Endothelial cell of umbilical vein (primary cell): ENCODE measurements around the gene SLC22A3. TPM values are rescaled to one million over a fixed set of nuclear protein-coding genes. Genes with fewer than 3 reads are reported as not detected.

Experiments
- BruUV-seq: library from RNA; stranded (reverse); fragments of 400-500 nt; replicated peaks from 2 replicates; lab custom pipeline; 2021; lab: Mats Ljungman, UMichigan
- CTCF ChIA-PET: fragments of 300-600, 350-600 bp; sonication (Branson Sonifier 250); formaldehyde crosslinking; loops from one replicate; lab custom pipeline; 2021; ENCODE audit warnings: antibody characterized with exemption, inconsistent platforms; lab: Charles Lee
- POLR2A ChIA-PET: fragments of 300-600, 350-600 bp; sonication (Branson Sonifier 250); formaldehyde crosslinking; loops from one replicate; lab custom pipeline; 2021; ENCODE audit warnings: antibody characterized with exemption, inconsistent platforms; lab: Charles Lee
- DNase-seq: peaks from one replicate; pipeline ENCODE4 v3.0.0-alpha.2; 2011; ENCODE audit warnings: low read depth, low spot score
- FAIRE-seq: peaks from 2 replicates; lab custom pipeline; 2011; peaks lifted over from hg19 to GRCh38; lab: Jason Lieb, UNC
- H2AFZ ChIP-seq: 2 replicates; pipeline ENCODE4 v1.6.0; 2012; ENCODE audit warnings: low read depth, low read length, control low read depth, inconsistent platforms
- H3K27ac ChIP-seq: 2 replicates; pipeline ENCODE4 v1.5.1; 2011; ENCODE audit warnings: low read depth, mild to moderate bottlenecking, control low read depth, low read length, moderate library complexity; ENCODE audit not compliant: insufficient read depth
- H3K27me3 ChIP-seq, 2 experiments: 2 replicates each; pipeline versions ENCODE4 v1.6.0 to v1.6.1; 2011; ENCODE audit warnings: low read length in 2 of 2, mixed read lengths in 1 of 2; ENCODE audit not compliant: control insufficient read depth in 2 of 2, insufficient read depth in 2 of 2
- H3K36me3 ChIP-seq, 2 experiments: 2 replicates in 1 of 2; 3 replicates in 1 of 2; pipeline ENCODE4 v1.5.1; 2011; ENCODE audit warnings: low read length in 2 of 2, mild to moderate bottlenecking in 1 of 2, moderate library complexity in 1 of 2; ENCODE audit not compliant: control insufficient read depth in 2 of 2, insufficient read depth in 2 of 2; ENCODE audit errors: extremely low read depth in 1 of 2
- H3K4me1 ChIP-seq: 3 replicates; pipeline ENCODE4 v1.5.1; 2011; ENCODE audit warnings: mild to moderate bottlenecking, low read length; ENCODE audit not compliant: control insufficient read depth, insufficient read depth; ENCODE audit errors: extremely low read depth
- H3K4me2 ChIP-seq: 2 replicates; pipeline ENCODE4 v1.6.1; 2011; ENCODE audit warnings: low read length, control low read depth, mixed read lengths; ENCODE audit not compliant: insufficient read depth
- H3K4me3 ChIP-seq, 3 experiments: fragments of 200-600 bp in 1 of 3; sonication (generic), shearing (Covaris generic) in 1 of 3; replicated peaks in 1 of 3; 2 replicates each; pipeline ENCODE4 v1.5.1; 2011 to 2016; ENCODE audit warnings: control low read depth in 3 of 3, low read length in 3 of 3, mild to moderate bottlenecking in 2 of 3, inconsistent platforms in 1 of 3, low read depth in 1 of 3, moderate library complexity in 1 of 3; ENCODE audit not compliant: insufficient read depth in 1 of 3
- H3K79me2 ChIP-seq: 2 replicates; pipeline ENCODE4 v1.6.0; 2012; ENCODE audit warnings: low read length, inconsistent platforms; ENCODE audit not compliant: control insufficient read depth, insufficient read depth
- H3K9ac ChIP-seq: replicated peaks from 2 replicates; pipeline ENCODE3; 2011; ENCODE audit warnings: low read length, control low read depth; ENCODE audit not compliant: insufficient read depth; ENCODE audit errors: extremely low read depth
- H3K9me1 ChIP-seq: replicated peaks from 3 replicates; pipeline ENCODE4 v1.6.0; 2011; ENCODE audit warnings: mild to moderate bottlenecking, low read length; ENCODE audit not compliant: control insufficient read depth, insufficient read depth; ENCODE audit errors: extremely low read depth
- H3K9me3 ChIP-seq: replicated peaks from 2 replicates; pipeline ENCODE4 v1.5.1; 2012; ENCODE audit warnings: low read length, inconsistent platforms; ENCODE audit not compliant: control insufficient read depth, insufficient read depth
- H4K20me1 ChIP-seq: replicated peaks from 2 replicates; pipeline ENCODE3; 2011; ENCODE audit warnings: mild to moderate bottlenecking, low read length; ENCODE audit not compliant: control insufficient read depth, insufficient read depth; ENCODE audit errors: extremely low read depth
- CTCF ChIP-seq, 2 donors: IDR thresholded peaks; 1 replicate in 1 of 2; 2 replicates in 1 of 2; pipeline ENCODE4 v1.5.1; 2011; ENCODE audit warnings: low read length in 2 of 2, mild to moderate bottlenecking in 2 of 2, moderate library complexity in 2 of 2, control low read depth in 1 of 2, inconsistent platforms in 1 of 2, low read depth in 1 of 2; ENCODE audit not compliant: insufficient read depth in 1 of 2; ENCODE audit errors: extremely low read depth in 1 of 2
- EZH2 ChIP-seq: IDR thresholded peaks from 2 replicates; pipeline ENCODE4 v1.6.1; 2012; ENCODE audit warnings: borderline replicate concordance, low read depth, mild to moderate bottlenecking, moderate library complexity, low read length, inconsistent platforms; ENCODE audit not compliant: severe bottlenecking
- FOS ChIP-seq: IDR thresholded peaks from 2 replicates; pipeline ENCODE4 v1.6.1; 2011; ENCODE audit warnings: mild to moderate bottlenecking, low read length, moderate library complexity, borderline replicate concordance; ENCODE audit not compliant: insufficient read depth
- GATA2 ChIP-seq: IDR thresholded peaks from 2 replicates; pipeline ENCODE4 v1.7.0; 2011; ENCODE audit warnings: low read depth, mild to moderate bottlenecking, moderate library complexity, mixed read lengths, low read length; ENCODE audit not compliant: insufficient read length, insufficient read depth
- JUN ChIP-seq: IDR thresholded peaks from 2 replicates; pipeline ENCODE4 v1.6.1; 2011; ENCODE audit warnings: borderline replicate concordance, low read depth; ENCODE audit not compliant: insufficient read length, insufficient read depth
- MAX ChIP-seq: IDR thresholded peaks from 2 replicates; pipeline ENCODE4 v1.6.1; 2011; ENCODE audit not compliant: insufficient read depth, insufficient read length
- MYC ChIP-seq: IDR thresholded peaks from one replicate; pipeline ENCODE4 v1.6.1; 2011; ENCODE audit warnings: mild to moderate bottlenecking, low read depth, low read length
- POLR2A ChIP-seq: IDR thresholded peaks from 2 replicates; pipeline ENCODE4 v1.6.1; 2012; ENCODE audit warnings: low read depth, mild to moderate bottlenecking, control low read depth, low read length
- POLR2AphosphoS5 ChIP-seq: IDR thresholded peaks from 2 replicates; pipeline ENCODE4 v1.6.1; 2012; ENCODE audit warnings: low read depth, mild to moderate bottlenecking, control low read depth, low read length, moderate library complexity; ENCODE audit not compliant: insufficient read depth
- dilution Hi-C: fragments of 300-500 bp; cut with MboI; formaldehyde crosslinking; loops from one replicate; pipeline ENCODE4 v1.15.0; 2019; ENCODE audit warnings: low sequenced_read_pairs; ENCODE audit not compliant: extremely low pct_ligation_motif_present
- intact Hi-C: fragments of 100-400 bp; cut with micrococcal nuclease; formaldehyde crosslinking; loops from one replicate; pipeline ENCODE4 v1.10.0; 2022
- polyA plus RNA-seq, 4 experiments: library from polyadenylated mRNA; depleted of rRNA in 3 of 4; stranded (reverse) in 3 of 4; unstranded in 1 of 4; fragments of >200 nt; gene quantifications; 2 replicates each; pipeline versions ENCODE4 v1.2.1 to v1.2.3, GENCODE V29; 2011 to 2012; ENCODE audit warnings: missing spikeins in 1 of 4
- total RNA-seq: library from RNA; stranded (reverse); gene quantifications from 2 replicates; pipeline ENCODE4 v1.2.3, GENCODE V29; 2021

Gene SLC22A3
- total and polyA plus RNA-seq, 2 donors (not counting 3 experiments of a cell fraction or from before 2014, with no cell fraction given) = not detected

- H3K9me3 ChIP-seq = no peaks in the 10 kb centered on the region
- no peaks in the 10 kb centered on the region for H3K9me1 ChIP-seq
- intact Hi-C loops = no loop called here
- TF ChIP-seq EZH2 (no peak), FOS (no peak), MYC (no peak), CTCF (IDR thresholded peaks at IDR 0.05; ENCODE audit: extremely low read depth in 1 of 2, insufficient read depth in 1 of 2, low read depth in 1 of 2, low read length in 2 of 2) (no peak), JUN (no peak), POLR2AphosphoS5 (no peak)
- no TSS peak for BruUV-seq
- CTCF ChIA-PET = no interaction called here
- H3K4me3 ChIP-seq = no peak overlapping the region
- no peaks in the 10 kb centered on the region for H3K79me2 ChIP-seq
- dilution Hi-C loops = no loop called here
- POLR2A ChIA-PET = no interaction called here
- H2AFZ ChIP-seq = no peak overlapping the region
- no peak overlapping the region for H3K27ac ChIP-seq
- FAIRE-seq (no peak), DNase-seq (no peak)
- H3K9ac ChIP-seq = no peak overlapping the region
- H3K36me3 ChIP-seq = no peaks in the 10 kb centered on the region
- H3K4me1 ChIP-seq = no peaks in the 10 kb centered on the region
- H3K4me2 ChIP-seq = no peak overlapping the region
- no peaks in the 10 kb centered on the region for H3K27me3 ChIP-seq
- no peaks in the 10 kb centered on the region for H4K20me1 ChIP-seq
Measured at GRCh38 chr6:160331753-160332152, 16.4 kb upstream of the SLC22A3 start.

- no TSS peak for BruUV-seq
- H3K4me3 ChIP-seq = no peak overlapping the region
- no peak overlapping the region for H3K27ac ChIP-seq
- DNase-seq (no peak), FAIRE-seq (no peak)
- no peaks in the 10 kb centered on the region for H3K9me1 ChIP-seq
- H3K4me2 ChIP-seq = no peak overlapping the region
- no peak overlapping the region for H3K9ac ChIP-seq
- no peak overlapping the region for H2AFZ ChIP-seq
- H3K4me1 ChIP-seq = no peaks in the 10 kb centered on the region
- no peaks in the 10 kb centered on the region for H3K27me3 ChIP-seq
- TF ChIP-seq POLR2A = no peak
- TF ChIP-seq POLR2AphosphoS5 = no peak
- TF ChIP-seq FOS = no peak
- TF ChIP-seq EZH2 = no peak
- no peak for TF ChIP-seq CTCF (IDR thresholded peaks at IDR 0.05; ENCODE audit: extremely low read depth in 1 of 2, insufficient read depth in 1 of 2, low read depth in 1 of 2, low read length in 2 of 2)
- no peak for TF ChIP-seq GATA2
- no peak for TF ChIP-seq JUN
- no peak for TF ChIP-seq MYC
- TF ChIP-seq MAX = no peak
- H3K9me3 ChIP-seq = no peaks in the 10 kb centered on the region
- dilution Hi-C loops = no loop called here
- no peaks in the 10 kb centered on the region for H3K79me2 ChIP-seq
- ChIA-PET CTCF (no interaction called here), POLR2A (no interaction called here)
- intact Hi-C loops = no loop called here
- H4K20me1 ChIP-seq = no peaks in the 10 kb centered on the region
- H3K36me3 ChIP-seq = no peaks in the 10 kb centered on the region
Measured at GRCh38 chr6:160333101-160333500, 15.1 kb upstream of the SLC22A3 start.
